Gastrocnemius medialis (tissue), 4 donors: ENCODE measurements around the gene DHRS3. TPM values are rescaled to one million over a fixed set of nuclear protein-coding genes. Genes with fewer than 3 reads are reported as not detected.

Experiments
- ATAC-seq, 2 donors: fragments of 150-250 bp; one replicate each; pipeline ENCODE4 v1.9.1; 2016
- DNase-seq, 2 donors: peaks; one replicate each; pipeline ENCODE4 v3.0.0-alpha.2; 2019
- H3K27ac ChIP-seq, 4 donors: fragments of 200-600 bp; sonication (generic); 1 replicate in 1 of 4; 2 replicates in 3 of 4; pipeline ENCODE4 v1.5.1; 2016 to 2018; ENCODE audit warnings: mild to moderate bottlenecking in 2 of 4, moderate library complexity in 1 of 4
- H3K27me3 ChIP-seq, 3 donors: fragments of 200-600 bp; sonication (generic) in 2 of 3; 1 replicate in 1 of 3; 2 replicates in 2 of 3; pipeline versions ENCODE4 v1.5.1 to v1.6.0; 2016 to 2019; ENCODE audit warnings: mild to moderate bottlenecking in 1 of 3, moderate library complexity in 1 of 3
- H3K36me3 ChIP-seq, 2 donors: fragments of 200-600 bp; sonication (generic) in 1 of 2; one replicate each; pipeline ENCODE4 v1.5.1; 2017 to 2018
- H3K4me1 ChIP-seq, 2 donors: fragments of 200-600 bp; sonication (generic) in 1 of 2; one replicate each; pipeline ENCODE4 v1.5.1; 2016 to 2017; ENCODE audit warnings: mild to moderate bottlenecking in 2 of 2
- H3K4me3 ChIP-seq, 4 donors: fragments of 200-600 bp; sonication (generic) in 3 of 4; 1 replicate in 1 of 4; 2 replicates in 3 of 4; pipeline ENCODE4 v1.5.1; 2016 to 2019; ENCODE audit warnings: mild to moderate bottlenecking in 2 of 4
- H3K9me3 ChIP-seq, 3 donors: fragments of 200-600 bp; sonication (generic) in 2 of 3; 1 replicate in 1 of 3; 2 replicates in 2 of 3; pipeline ENCODE4 v1.5.1; 2016 to 2019
- POLR2A ChIP-seq, 2 donors: fragments of 450-650 bp; IDR thresholded peaks; one replicate each; pipeline ENCODE4 v1.6.1; 2017; ENCODE audit warnings: antibody characterized with exemption in 2 of 2, mild to moderate bottlenecking in 2 of 2, moderate library complexity in 2 of 2
- in situ Hi-C, 4 donors: fragments of 200-750 bp; cut with MboI; loops; one replicate each; pipeline versions ENCODE4 v1.15.0 to v1.8.0; 2017; ENCODE audit warnings: low sequenced_read_pairs in 4 of 4
- intact Hi-C: fragments of 100-400 bp; cut with DNase I; formaldehyde crosslinking; loops from one replicate; pipeline ENCODE4 v1.15.1; 2023; ENCODE audit warnings: low total_unique reads
- total RNA-seq, 4 donors: library from RNA; depleted of rRNA; stranded (reverse); fragments of >200 nt; gene quantifications; one replicate each; pipeline versions ENCODE4 v1.1.0 to v1.2.3, GENCODE V29; 2016
- TF ChIP-seq, protein P1 (sequence below), 5 experiments: fragments of 450-650 bp in 3 of 5; fragments of 200-600 bp in 2 of 5; sonication (generic) in 2 of 5; IDR thresholded peaks in 4 of 5; conservative IDR thresholded peaks in 1 of 5; 1 replicate in 4 of 5; 2 replicates in 1 of 5; pipeline ENCODE4 v1.5.1; 2016 to 2019; ENCODE audit warnings: antibody characterized with exemption in 5 of 5, mild to moderate bottlenecking in 3 of 5, moderate library complexity in 3 of 5

DHRS3 gene
- total RNA-seq, 4 donors from 2014 or later = 28.5 to 108 (median 67.0) TPM

GRCh38 chr1:12656575-12656974 lies 38.6 kb upstream of the DHRS3 start:
- in situ Hi-C loops = loop anchor here in 2 of 4 donors (5.0 to 10.0 kb wide), 2 partner anchors 339 to 342 kb away; no protein-coding TSS in a partner anchor
- no peak overlapping the region for H3K4me3 ChIP-seq
- no peaks in the 10 kb centered on the region for H3K27me3 ChIP-seq
- H3K27ac ChIP-seq = no peak overlapping the region
- TF ChIP-seq, protein P1, sequence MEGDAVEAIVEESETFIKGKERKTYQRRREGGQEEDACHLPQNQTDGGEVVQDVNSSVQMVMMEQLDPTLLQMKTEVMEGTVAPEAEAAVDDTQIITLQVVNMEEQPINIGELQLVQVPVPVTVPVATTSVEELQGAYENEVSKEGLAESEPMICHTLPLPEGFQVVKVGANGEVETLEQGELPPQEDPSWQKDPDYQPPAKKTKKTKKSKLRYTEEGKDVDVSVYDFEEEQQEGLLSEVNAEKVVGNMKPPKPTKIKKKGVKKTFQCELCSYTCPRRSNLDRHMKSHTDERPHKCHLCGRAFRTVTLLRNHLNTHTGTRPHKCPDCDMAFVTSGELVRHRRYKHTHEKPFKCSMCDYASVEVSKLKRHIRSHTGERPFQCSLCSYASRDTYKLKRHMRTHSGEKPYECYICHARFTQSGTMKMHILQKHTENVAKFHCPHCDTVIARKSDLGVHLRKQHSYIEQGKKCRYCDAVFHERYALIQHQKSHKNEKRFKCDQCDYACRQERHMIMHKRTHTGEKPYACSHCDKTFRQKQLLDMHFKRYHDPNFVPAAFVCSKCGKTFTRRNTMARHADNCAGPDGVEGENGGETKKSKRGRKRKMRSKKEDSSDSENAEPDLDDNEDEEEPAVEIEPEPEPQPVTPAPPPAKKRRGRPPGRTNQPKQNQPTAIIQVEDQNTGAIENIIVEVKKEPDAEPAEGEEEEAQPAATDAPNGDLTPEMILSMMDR (IDR thresholded peaks at IDR 0.05 in 4 of 5, conservative IDR thresholded peaks at IDR 0.05 in 1 of 5) = no peak
- TF ChIP-seq POLR2A (IDR thresholded peaks at IDR 0.05) = no peak
- H3K4me1 ChIP-seq = peaks cover 0 to 2% of the 10 kb centered on the region in 2 donors
- intact Hi-C loops = no loop called here
- ATAC-seq (no peak), DNase-seq (no peak)
- no peaks in the 10 kb centered on the region for H3K36me3 ChIP-seq
- no peaks in the 10 kb centered on the region for H3K9me3 ChIP-seq

DNA sequence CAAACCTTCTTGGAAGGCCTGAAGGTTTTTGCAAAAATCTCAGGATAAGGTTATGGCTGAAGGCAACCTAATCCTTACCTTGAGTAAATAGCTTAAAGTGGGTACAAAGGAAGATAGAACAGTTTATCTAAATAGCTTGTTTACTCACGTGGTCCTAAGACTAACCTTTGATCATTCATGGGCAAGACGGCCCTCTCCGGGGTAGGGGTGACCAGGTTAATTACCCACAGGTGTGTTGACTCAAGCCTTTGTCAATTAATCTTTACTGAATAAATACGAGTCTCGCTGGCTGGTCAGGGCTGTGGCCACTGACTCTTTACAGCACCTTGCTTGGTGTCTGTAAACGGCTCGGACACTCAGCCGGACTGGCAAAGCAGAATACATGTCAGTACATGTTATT lies 36.6 kb upstream of the DHRS3 start:
- intact Hi-C loops = no loop called here
- no peak for ATAC-seq

DNA sequence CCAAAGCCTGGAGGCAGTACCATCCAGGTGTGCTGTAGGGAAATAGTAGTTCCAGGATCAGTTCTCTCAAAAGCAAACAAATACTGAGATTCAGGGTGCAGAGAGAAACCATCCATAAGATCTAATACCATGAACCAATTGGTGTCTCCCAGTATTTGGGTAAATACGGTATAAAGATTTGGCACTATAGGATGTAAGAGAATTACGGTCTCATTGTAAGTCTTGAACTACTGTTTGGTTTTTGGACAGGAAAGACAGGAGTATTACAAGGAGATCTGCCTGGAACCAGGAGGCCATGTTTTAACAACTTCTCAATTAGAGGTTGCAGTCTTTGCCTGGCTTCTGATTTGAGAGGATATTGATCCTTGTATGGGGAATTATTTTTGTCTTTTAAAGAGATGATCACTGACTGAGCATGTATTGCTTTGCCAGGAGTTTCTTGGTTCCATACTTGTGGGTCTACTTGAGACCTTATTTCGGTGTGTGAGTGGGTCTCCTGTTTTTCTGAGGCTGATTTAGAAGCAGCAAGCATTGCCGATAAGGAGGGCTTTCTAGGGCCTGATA lies 36.1 kb upstream of the DHRS3 start:
- Histone ChIP-seq H3K9me3 (no peaks in the 10 kb centered on the region), H3K36me3 (no peaks in the 10 kb centered on the region), H3K4me3 (no peak overlapping the region), H3K4me1 (peaks cover 0 to 2% of the 10 kb centered on the region in 2 donors), H3K27ac (no peak overlapping the region), H3K27me3 (no peaks in the 10 kb centered on the region)
- no peak for DNase-seq
- intact Hi-C loops (no loop called here), in situ Hi-C loops (loop anchor here in 1 of 4 donors (10.0 kb wide), 1 partner anchor 339 kb away; no protein-coding TSS in a partner anchor)
- TF ChIP-seq, protein P1 (IDR thresholded peaks at IDR 0.05 in 4 of 5, conservative IDR thresholded peaks at IDR 0.05 in 1 of 5) = no peak
- TF ChIP-seq POLR2A (IDR thresholded peaks at IDR 0.05) = no peak
- no peak for ATAC-seq

More for the DNA sequence above, 36.6 kb upstream of the DHRS3 start:
- H3K4me3 ChIP-seq = no peak overlapping the region
- H3K36me3 ChIP-seq = no peaks in the 10 kb centered on the region
- no peak overlapping the region for H3K27ac ChIP-seq
- peaks cover 0 to 2% of the 10 kb centered on the region in 2 donors for H3K4me1 ChIP-seq
- in situ Hi-C loops = loop anchor here in 2 of 4 donors (5.0 to 10.0 kb wide), 2 partner anchors 337 to 340 kb away; no protein-coding TSS in a partner anchor
- DNase-seq = no peak
- no peaks in the 10 kb centered on the region for H3K27me3 ChIP-seq
- H3K9me3 ChIP-seq = no peaks in the 10 kb centered on the region
- no peak for TF ChIP-seq POLR2A (IDR thresholded peaks at IDR 0.05)
- TF ChIP-seq, protein P1 (IDR thresholded peaks at IDR 0.05 in 4 of 5, conservative IDR thresholded peaks at IDR 0.05 in 1 of 5) = no peak

DNA sequence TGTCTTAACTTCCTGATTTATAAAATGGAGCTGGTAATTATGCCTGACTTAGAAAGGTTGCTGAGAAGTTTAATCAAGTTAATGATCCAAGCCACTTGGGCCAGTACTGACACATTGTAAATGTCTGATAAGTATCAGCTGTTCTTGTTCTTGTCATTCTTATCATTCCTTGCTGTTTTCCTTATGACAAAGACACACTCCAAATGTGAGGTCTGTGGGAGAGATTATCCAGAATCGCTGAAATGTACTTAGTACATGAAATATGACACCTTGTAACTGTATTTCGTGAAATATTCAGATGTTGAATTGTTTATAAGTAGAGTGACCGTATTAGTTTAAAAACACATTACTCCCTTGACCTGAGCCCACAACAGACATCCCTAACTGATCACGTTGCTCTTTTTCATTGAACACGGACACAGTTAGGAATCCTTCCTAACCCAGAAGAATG lies 32.0 kb upstream of the DHRS3 start:
- Histone ChIP-seq H3K4me1 (no peaks in the 10 kb centered on the region), H3K36me3 (no peaks in the 10 kb centered on the region), H3K27ac (no peak overlapping the region), H3K4me3 (no peak overlapping the region), H3K27me3 (no peaks in the 10 kb centered on the region), H3K9me3 (no peaks in the 10 kb centered on the region)
- in situ Hi-C loops (loop anchor here in 1 of 4 donors (10.0 to 25.0 kb wide), 2 partner anchors 335 to 538 kb away; no protein-coding TSS in a partner anchor), intact Hi-C loops (no loop called here)
- ATAC-seq (no peak), DNase-seq (no peak)
- no peak for TF ChIP-seq POLR2A (IDR thresholded peaks at IDR 0.05)
- TF ChIP-seq, protein P1 (IDR thresholded peaks at IDR 0.05 in 4 of 5, conservative IDR thresholded peaks at IDR 0.05 in 1 of 5) = no peak
